Body of pancreas (tissue), 4 donors: ENCODE data around the gene JAKMIP3. TPM values are rescaled to one million over a fixed set of nuclear protein-coding genes. Genes with fewer than 3 reads are reported as not detected.

Source experiments
- ATAC-seq: fragments of 150-250 bp; one replicate; pipeline ENCODE4 v1.9.1; 2016
- DNase-seq, 4 donors: peaks; one replicate each; pipeline ENCODE4 v3.0.0-alpha.2; 2019
- H3K27ac ChIP-seq, 4 donors: fragments of 200-600 bp; sonication (generic); 1 replicate in 3 of 4; 2 replicates in 1 of 4; pipeline versions ENCODE4 v1.5.1 to v1.6.1; 2016 to 2019; ENCODE audit warnings: mild to moderate bottlenecking in 1 of 4, mixed read lengths in 1 of 4, moderate library complexity in 1 of 4
- H3K27me3 ChIP-seq, 2 donors: fragments of 200-600 bp; sonication (generic); one replicate each; pipeline ENCODE4 v1.6.0; 2016; ENCODE audit warnings: mild to moderate bottlenecking in 1 of 2
- H3K36me3 ChIP-seq, 2 donors: fragments of 200-600 bp; sonication (generic); replicated peaks in 1 of 2; 2 replicates each; pipeline ENCODE4 v1.5.1; 2016; ENCODE audit warnings: low read depth in 2 of 2; ENCODE audit not compliant: insufficient read depth in 1 of 2
- H3K4me1 ChIP-seq: fragments of 200-600 bp; sonication (generic); one replicate; pipeline ENCODE4 v1.6.0; 2016
- H3K4me3 ChIP-seq, 2 donors: fragments of 200-600 bp; sonication (generic); 1 replicate in 1 of 2; 2 replicates in 1 of 2; pipeline ENCODE4 v1.5.1; 2016 to 2019
- H3K9me3 ChIP-seq, 3 donors: fragments of 200-600 bp; sonication (generic); 1 replicate in 2 of 3; 2 replicates in 1 of 3; pipeline ENCODE4 v1.5.1; 2016
- POLR2A ChIP-seq, 3 donors: fragments of 450-650 bp; IDR thresholded peaks; one replicate each; pipeline ENCODE4 v1.6.1; 2016; ENCODE audit warnings: antibody characterized with exemption in 3 of 3, mild to moderate bottlenecking in 2 of 3
- WGBS, 2 donors: methylation state at CpG; one replicate each; pipeline ENCODE4 v1.1.5; 2017; 5-methylcytosine and 5-hydroxymethylcytosine counted together
- intact Hi-C: fragments of 100-400 bp; cut with DNase I; formaldehyde crosslinking; loops from one replicate; pipeline ENCODE4 v1.15.1; 2023
- total RNA-seq, 2 donors: library from RNA; depleted of rRNA; stranded (reverse); fragments of >200 nt; gene quantifications; one replicate each; pipeline ENCODE4 v1.1.0, GENCODE V29; 2016
- TF ChIP-seq, protein P1 (sequence below), 7 experiments: fragments of 450-650 bp in 4 of 7; fragments of 200-600 bp in 3 of 7; sonication (generic) in 3 of 7; IDR thresholded peaks; one replicate each; pipeline ENCODE4 v1.5.1; 2016 to 2019; ENCODE audit warnings: antibody characterized with exemption in 7 of 7

Gene JAKMIP3
- total RNA-seq, 2 donors from 2014 or later = 0.26 to 0.33 TPM

DNA sequence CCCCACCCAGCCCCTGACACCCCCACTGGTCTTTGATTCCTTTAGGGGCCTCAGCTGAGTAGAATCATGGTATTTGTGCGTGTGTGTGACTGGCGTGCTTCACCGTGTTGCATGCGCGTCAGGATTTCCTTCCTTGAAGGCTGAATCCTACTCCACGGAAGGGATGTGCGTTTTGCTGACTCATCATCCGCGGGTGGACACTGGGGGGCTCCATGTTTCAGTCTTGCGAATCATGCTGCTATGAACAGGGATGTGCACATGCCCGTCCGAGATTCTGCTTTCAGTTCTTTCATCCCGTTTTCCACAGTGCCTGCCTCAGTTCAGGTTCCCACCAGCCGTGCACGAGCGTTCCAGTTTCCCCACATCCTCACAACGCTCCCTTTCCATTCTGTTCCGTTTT is 20.9 kb upstream of the JAKMIP3 start:
- H3K4me3 ChIP-seq = no peak overlapping the region
- whole genome bisulfite sequencing, 2 donors = 76 to 81% methylated on average over 18 of the region's 18 CpGs

DNA sequence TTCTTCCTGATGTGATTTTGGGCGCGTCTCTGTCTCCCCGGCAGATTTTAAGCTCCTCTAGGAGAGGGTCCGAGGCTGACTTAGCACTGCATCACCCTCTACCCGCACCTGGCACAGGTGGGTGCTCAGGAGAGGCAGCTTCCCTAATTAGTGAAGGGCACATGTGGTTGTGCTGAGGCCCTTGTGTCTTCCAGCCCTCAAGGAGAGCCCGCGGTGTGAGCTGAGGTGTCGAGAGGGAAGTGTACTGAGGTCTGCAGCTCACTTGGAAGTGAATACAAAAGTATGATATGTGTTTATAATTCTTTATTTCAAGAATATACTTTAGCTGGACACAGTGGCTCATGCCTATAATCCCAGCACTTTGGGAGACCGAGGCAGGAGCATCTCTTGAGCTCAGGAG is 20.4 kb upstream of the JAKMIP3 start:
- ATAC-seq (no peak), DNase-seq (no peak)
- Histone ChIP-seq H3K36me3 (no peaks in the 10 kb centered on the region), H3K4me3 (no peak overlapping the region), H3K27me3 (no peaks in the 10 kb centered on the region), H3K9me3 (no peaks in the 10 kb centered on the region), H3K27ac (no peak overlapping the region), H3K4me1 (no peaks in the 10 kb centered on the region)
- TF ChIP-seq, protein P1, sequence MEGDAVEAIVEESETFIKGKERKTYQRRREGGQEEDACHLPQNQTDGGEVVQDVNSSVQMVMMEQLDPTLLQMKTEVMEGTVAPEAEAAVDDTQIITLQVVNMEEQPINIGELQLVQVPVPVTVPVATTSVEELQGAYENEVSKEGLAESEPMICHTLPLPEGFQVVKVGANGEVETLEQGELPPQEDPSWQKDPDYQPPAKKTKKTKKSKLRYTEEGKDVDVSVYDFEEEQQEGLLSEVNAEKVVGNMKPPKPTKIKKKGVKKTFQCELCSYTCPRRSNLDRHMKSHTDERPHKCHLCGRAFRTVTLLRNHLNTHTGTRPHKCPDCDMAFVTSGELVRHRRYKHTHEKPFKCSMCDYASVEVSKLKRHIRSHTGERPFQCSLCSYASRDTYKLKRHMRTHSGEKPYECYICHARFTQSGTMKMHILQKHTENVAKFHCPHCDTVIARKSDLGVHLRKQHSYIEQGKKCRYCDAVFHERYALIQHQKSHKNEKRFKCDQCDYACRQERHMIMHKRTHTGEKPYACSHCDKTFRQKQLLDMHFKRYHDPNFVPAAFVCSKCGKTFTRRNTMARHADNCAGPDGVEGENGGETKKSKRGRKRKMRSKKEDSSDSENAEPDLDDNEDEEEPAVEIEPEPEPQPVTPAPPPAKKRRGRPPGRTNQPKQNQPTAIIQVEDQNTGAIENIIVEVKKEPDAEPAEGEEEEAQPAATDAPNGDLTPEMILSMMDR (IDR thresholded peaks at IDR 0.05) = no peak
- no peak for TF ChIP-seq POLR2A (IDR thresholded peaks at IDR 0.05)
- intact Hi-C loops = no loop called here
- 83% methylated on average over 9 of the region's 9 CpGs for WGBS, 2 donors

More for the DNA sequence above, 20.9 kb upstream of the JAKMIP3 start:
- H3K36me3 ChIP-seq = no peaks in the 10 kb centered on the region
- H3K9me3 ChIP-seq = no peaks in the 10 kb centered on the region
- intact Hi-C loops = no loop called here
- no peaks in the 10 kb centered on the region for H3K4me1 ChIP-seq
- no peak overlapping the region for H3K27ac ChIP-seq
- ATAC-seq (no peak), DNase-seq (no peak)
- no peaks in the 10 kb centered on the region for H3K27me3 ChIP-seq
- TF ChIP-seq POLR2A (IDR thresholded peaks at IDR 0.05) = no peak
- TF ChIP-seq, protein P1 (IDR thresholded peaks at IDR 0.05) = no peak

DNA sequence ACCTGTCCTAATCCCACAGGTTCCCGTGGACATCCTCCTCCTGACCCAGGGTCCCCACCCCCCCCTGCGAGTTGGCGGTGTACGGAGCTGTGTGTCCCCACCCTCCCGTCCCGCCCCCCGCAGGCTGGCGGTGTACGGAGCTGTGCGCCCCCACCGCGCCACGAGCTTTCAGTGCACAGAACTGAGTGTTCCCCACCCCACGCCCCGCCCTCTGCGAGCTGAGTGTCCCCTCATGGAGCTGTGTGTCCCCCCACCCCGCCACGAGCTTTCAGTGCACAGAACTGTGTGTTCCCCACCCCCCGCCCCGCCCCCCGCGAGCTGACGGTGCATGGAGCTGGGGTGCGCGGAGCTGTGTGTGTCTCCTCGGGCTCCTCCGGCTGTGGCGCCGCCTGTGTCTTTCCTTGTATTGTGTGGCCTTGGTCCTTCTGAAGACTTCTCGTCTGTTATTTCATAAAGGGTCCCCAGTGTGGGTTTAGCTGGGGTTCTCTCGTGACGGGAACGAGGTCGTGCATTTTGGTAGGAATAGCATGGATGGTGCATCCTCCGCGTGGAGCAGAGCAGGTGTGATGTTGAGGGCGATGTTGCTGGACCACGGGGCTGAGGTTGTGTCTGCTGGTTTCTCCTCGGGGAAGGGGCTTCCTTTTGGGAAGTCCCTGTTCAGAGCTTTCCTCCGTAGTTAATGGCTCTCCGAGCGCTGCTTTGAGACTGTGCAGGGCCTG is 18.0 kb upstream of the JAKMIP3 start:
- Histone ChIP-seq H3K27me3 (no peaks in the 10 kb centered on the region), H3K27ac (no peak overlapping the region), H3K36me3 (no peaks in the 10 kb centered on the region), H3K9me3 (peaks cover 0 to 15% (median 0%) of the 10 kb centered on the region in 3 donors), H3K4me3 (no peak overlapping the region), H3K4me1 (no peaks in the 10 kb centered on the region)
- ATAC-seq (no peak), DNase-seq (no peak)
- TF ChIP-seq, protein P1 (IDR thresholded peaks at IDR 0.05) = no peak
- no peak for TF ChIP-seq POLR2A (IDR thresholded peaks at IDR 0.05)
- intact Hi-C loops = no loop called here
- WGBS, 2 donors = 82 to 84% methylated on average over 14 to 29 of the region's 42 CpGs

DNA sequence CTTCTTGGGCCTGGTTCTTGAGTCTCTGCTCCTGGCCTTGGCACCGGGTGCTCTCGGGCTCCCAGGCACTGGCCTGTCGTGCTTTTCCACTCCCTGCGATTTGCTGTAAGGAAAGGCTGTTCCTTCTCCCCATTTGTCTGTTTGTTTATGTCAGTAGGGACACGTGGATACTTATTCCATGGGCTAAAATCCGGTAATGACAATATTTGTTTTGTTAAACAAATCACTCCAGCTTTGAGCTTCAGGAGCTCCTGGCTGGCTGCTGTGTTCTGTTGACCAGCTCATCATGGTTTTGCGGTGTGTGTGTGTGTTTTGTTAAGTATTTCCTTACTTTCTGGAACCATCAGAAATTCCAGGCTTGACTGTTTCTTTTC is 17.5 kb upstream of the JAKMIP3 start:
- intact Hi-C loops = no loop called here
- H3K4me3 ChIP-seq = no peak overlapping the region
- H3K9me3 ChIP-seq = peaks cover 0 to 20% (median 0%) of the 10 kb centered on the region in 3 donors
- ATAC-seq (peak; percentile 18), DNase-seq (peak in 1 of 4 donors; percentile 23)
- H3K4me1 ChIP-seq = no peaks in the 10 kb centered on the region
- TF ChIP-seq POLR2A (IDR thresholded peaks at IDR 0.05) = no peak
- no peaks in the 10 kb centered on the region for H3K27me3 ChIP-seq
- no peaks in the 10 kb centered on the region for H3K36me3 ChIP-seq
- H3K27ac ChIP-seq = no peak overlapping the region
- WGBS, 2 donors = 14 to 32% methylated on average over 7 of the region's 7 CpGs

DNA sequence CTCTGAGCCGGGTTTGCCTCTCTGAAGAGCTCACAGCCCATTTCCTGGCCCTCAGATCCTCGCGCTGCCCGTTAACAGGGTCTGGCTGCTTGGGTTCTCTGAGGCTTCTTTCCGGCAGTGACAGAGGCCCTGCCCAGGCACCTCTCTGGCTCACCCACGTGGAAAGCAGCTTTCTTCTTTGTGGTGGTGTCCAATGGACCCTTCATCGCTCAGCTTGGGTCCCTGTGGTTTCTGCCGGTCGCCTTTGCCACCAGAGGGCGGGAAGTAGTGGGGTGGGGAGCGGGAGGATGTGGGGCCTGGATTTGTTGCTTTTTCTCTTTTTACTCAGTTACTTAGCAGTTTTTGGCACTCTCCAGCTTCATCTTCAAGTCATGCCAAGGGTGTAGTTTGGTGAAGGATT is 15.6 kb upstream of the JAKMIP3 start:
- no peak for ATAC-seq
- H3K27ac ChIP-seq = no peak overlapping the region
- no peak overlapping the region for H3K4me3 ChIP-seq
- no peaks in the 10 kb centered on the region for H3K36me3 ChIP-seq
- no peaks in the 10 kb centered on the region for H3K27me3 ChIP-seq
- intact Hi-C loops = no loop called here
- WGBS, 2 donors = 80 to 84% methylated on average over 11 of the region's 11 CpGs
- DNase-seq = no peak
- peaks cover 0 to 23% (median 0%) of the 10 kb centered on the region in 3 donors for H3K9me3 ChIP-seq
- TF ChIP-seq POLR2A (IDR thresholded peaks at IDR 0.05) = no peak
- TF ChIP-seq, protein P1 (IDR thresholded peaks at IDR 0.05) = no peak
- no peaks in the 10 kb centered on the region for H3K4me1 ChIP-seq
